ENCODE measurements around the gene MRPL36. TPM values are rescaled to one million over a fixed set of nuclear protein-coding genes. Genes with fewer than 3 reads are reported as not detected.
"Not testable (repeated sequence)": the region's sequence is repeated elsewhere in the genome, so short reads cannot be mapped to it uniquely, and the experiment has no call there.

Gene MRPL36
- total and polyA plus RNA-seq, 2 donors from 2014 or later = 29.6 to 96.7 TPM

DNA sequence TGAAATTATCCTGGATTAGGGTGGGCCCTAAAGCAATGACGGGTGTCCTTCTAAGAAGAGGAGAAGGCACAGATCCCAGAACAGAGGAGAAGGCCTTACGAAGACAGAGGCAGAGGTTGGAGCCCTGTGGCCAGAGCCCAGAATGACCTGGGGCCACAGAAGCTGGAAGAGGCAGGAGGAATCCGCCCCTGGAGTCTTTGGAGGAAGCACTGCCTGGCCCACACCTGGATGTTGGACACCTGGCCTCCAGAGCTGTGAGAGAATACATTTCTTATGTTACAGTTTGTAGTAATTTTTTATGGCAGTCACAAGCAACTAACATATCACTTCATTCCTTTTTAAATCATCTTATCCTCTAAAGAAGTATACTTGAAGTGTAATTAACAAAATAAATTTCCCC is 8.5 kb downstream of the MRPL36 start:
- Histone ChIP-seq H3K9ac (ENCODE audit: low read length in 3 of 3) (no peak overlapping the region), H3K36me3 (ENCODE audit: control insufficient read depth in 2 of 3, insufficient read depth in 3 of 3, low read length in 3 of 3) (no peaks in the 10 kb centered on the region), H3K27me3 (ENCODE audit: control insufficient read depth, insufficient read depth, low read length) (no peaks in the 10 kb centered on the region), H3K9me3 (ENCODE audit: control insufficient read depth in 2 of 3, insufficient read depth in 1 of 3, low read length in 3 of 3) (peaks cover 0 to 3% (median 0%) of the 10 kb centered on the region in 3 donors), H3K4me1 (ENCODE audit: control insufficient read depth in 2 of 3, insufficient read depth in 2 of 3, low read depth in 1 of 3, low read length in 3 of 3) (no peaks in the 10 kb centered on the region), H3K27ac (ENCODE audit: low read depth in 2 of 2, low read length in 2 of 2) (no peak overlapping the region), H3K4me3 (ENCODE audit: low read length in 3 of 3) (no peak overlapping the region)
- no peak for TF ChIP-seq CTCF (IDR thresholded peaks at IDR 0.05; ENCODE audit: borderline replicate concordance, extremely low read depth, insufficient read depth)
- intact Hi-C loops (cut with DNase I) = no loop called here
- FAIRE-seq = no peak
- DNase-seq = no peak

DNA sequence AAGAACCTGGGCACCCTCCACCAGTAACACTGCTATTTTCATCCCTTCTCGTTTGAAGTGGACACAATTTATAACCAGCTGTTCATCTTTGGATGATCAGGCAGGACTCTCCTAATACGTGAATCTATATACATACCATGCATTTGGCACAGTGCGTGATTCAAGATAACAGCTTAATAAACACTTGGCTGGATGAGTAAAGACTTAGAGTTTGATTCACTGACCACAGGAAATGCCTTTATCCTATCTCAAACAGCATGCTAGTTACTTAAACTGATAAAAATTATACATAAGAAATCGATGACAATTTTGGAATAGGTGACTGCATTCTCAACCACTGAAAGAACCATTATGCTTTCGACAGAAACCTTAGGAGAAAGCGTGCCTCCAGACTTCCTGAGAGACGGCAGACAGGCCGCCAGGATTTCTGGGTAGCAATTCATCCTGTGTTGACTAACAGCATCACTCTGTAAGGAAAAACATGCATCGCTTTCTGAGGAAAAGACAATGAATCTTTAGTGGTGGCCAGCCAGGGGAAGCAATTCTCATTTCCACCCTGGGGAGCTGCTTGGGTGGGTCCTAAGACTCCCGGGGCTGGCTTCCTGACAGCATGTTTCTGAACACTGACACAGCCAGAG is 9.7 kb downstream of the MRPL36 start:
- Histone ChIP-seq H3K4me3 (ENCODE audit: low read length in 3 of 3) (no peak overlapping the region), H3K9me3 (ENCODE audit: control insufficient read depth in 2 of 3, insufficient read depth in 1 of 3, low read length in 3 of 3) (peaks cover 0 to 3% (median 0%) of the 10 kb centered on the region in 3 donors), H3K27ac (ENCODE audit: low read depth in 2 of 2, low read length in 2 of 2) (no peak overlapping the region), H3K36me3 (ENCODE audit: control insufficient read depth in 2 of 3, insufficient read depth in 3 of 3, low read length in 3 of 3) (no peaks in the 10 kb centered on the region), H3K4me1 (ENCODE audit: control insufficient read depth in 2 of 3, insufficient read depth in 2 of 3, low read depth in 1 of 3, low read length in 3 of 3) (no peaks in the 10 kb centered on the region), H3K9ac (ENCODE audit: low read length in 3 of 3) (no peak overlapping the region), H3K27me3 (ENCODE audit: control insufficient read depth, insufficient read depth, low read length) (no peaks in the 10 kb centered on the region)
- intact Hi-C loops (cut with DNase I) = no loop called here
- peak in 1 of 5 donors; percentile 15 for DNase-seq
- TF ChIP-seq CTCF (IDR thresholded peaks at IDR 0.05; ENCODE audit: borderline replicate concordance, extremely low read depth, insufficient read depth) = no peak
- no peak for FAIRE-seq

GRCh38 chr5:1789438-1789833 is 10.2 kb downstream of the MRPL36 start:
- H3K9me3 ChIP-seq (ENCODE audit: control insufficient read depth in 2 of 3, insufficient read depth in 1 of 3, low read length in 3 of 3); intact Hi-C loops (cut with DNase I); H3K4me3 ChIP-seq (ENCODE audit: low read length in 3 of 3); H3K36me3 ChIP-seq (ENCODE audit: control insufficient read depth in 2 of 3, insufficient read depth in 3 of 3, low read length in 3 of 3); H3K27me3 ChIP-seq (ENCODE audit: control insufficient read depth, insufficient read depth, low read length); H3K27ac ChIP-seq (ENCODE audit: low read depth in 2 of 2, low read length in 2 of 2); H3K4me1 ChIP-seq (ENCODE audit: control insufficient read depth in 2 of 3, insufficient read depth in 2 of 3, low read depth in 1 of 3, low read length in 3 of 3); DNase-seq; H3K9ac ChIP-seq (ENCODE audit: low read length in 3 of 3); FAIRE-seq: not testable (repeated sequence)

- intact Hi-C loops (cut with DNase I) = no loop called here
- FAIRE-seq (no peak), DNase-seq (no peak)
- TF ChIP-seq CTCF (IDR thresholded peaks at IDR 0.05; ENCODE audit: borderline replicate concordance, extremely low read depth, insufficient read depth) = no peak
- H3K4me3 ChIP-seq (ENCODE audit: low read length in 3 of 3) = no peak overlapping the region
- peaks cover 0 to 3% (median 0%) of the 10 kb centered on the region in 3 donors for H3K9me3 ChIP-seq (ENCODE audit: control insufficient read depth in 2 of 3, insufficient read depth in 1 of 3, low read length in 3 of 3)
- no peaks in the 10 kb centered on the region for H3K27me3 ChIP-seq (ENCODE audit: control insufficient read depth, insufficient read depth, low read length)
- H3K36me3 ChIP-seq (ENCODE audit: control insufficient read depth in 2 of 3, insufficient read depth in 3 of 3, low read length in 3 of 3) = no peaks in the 10 kb centered on the region
- H3K4me1 ChIP-seq (ENCODE audit: control insufficient read depth in 2 of 3, insufficient read depth in 2 of 3, low read depth in 1 of 3, low read length in 3 of 3) = no peaks in the 10 kb centered on the region
- no peak overlapping the region for H3K27ac ChIP-seq (ENCODE audit: low read depth in 2 of 2, low read length in 2 of 2)
- H3K9ac ChIP-seq (ENCODE audit: low read length in 3 of 3) = no peak overlapping the region
Measured at GRCh38 chr5:1788828-1789227, 10.8 kb downstream of the MRPL36 start.
